ENCODE results near the gene PIN1.

DNA sequence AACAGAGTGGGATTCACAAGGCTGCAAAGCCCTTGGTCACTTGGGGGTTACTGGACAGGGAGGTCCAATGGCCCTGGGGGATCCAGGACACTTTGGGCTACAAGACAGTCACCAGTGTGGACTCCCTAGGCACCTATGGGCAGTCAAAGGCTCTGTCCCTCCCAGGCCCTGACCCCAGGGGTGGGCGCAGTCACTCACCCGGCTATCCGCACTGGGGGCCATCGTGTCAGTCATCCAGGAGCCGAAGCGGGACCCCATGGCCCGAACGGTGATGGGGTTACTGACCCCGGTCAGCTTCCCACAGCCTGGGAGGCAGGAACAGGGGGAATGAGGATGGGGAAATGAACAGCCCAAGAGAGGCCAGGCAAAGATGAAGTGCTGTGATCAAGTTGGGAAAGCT is 21.5 kb downstream of the PIN1 start:
- TF ChIP-seq EZH2 (IDR thresholded peaks at IDR 0.05; ENCODE audit: insufficient read depth, poor library complexity, severe bottlenecking) (no peak), EZH2phosphoT487 (IDR thresholded peaks at IDR 0.05; ENCODE audit: insufficient read depth, low read depth) (no peak)
